ENCODE measurements around the gene ZNF507.

The ZNF507 gene

DNA sequence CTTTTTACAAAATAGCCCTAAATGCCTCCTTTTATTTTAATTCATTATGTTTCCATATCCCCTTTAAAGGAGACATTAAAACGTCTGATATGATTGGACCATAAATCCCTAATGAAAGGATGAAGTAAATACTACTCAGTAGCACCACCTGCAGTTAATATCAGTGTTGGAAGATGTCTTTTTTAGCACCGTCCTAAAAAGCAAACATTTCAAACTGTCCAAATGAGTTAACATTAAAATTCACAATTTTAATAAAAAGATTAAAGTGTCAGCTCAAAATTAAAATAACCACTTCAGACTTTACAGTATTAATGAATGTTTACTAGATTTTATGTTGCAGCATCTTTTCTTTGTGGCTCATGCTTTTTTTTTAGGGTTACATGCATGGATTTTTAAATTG lies 12.3 kb downstream of the ZNF507 start:
- DNase-seq (ENCODE audit: low read depth): no peak
- TF ChIP-seq, protein P1, sequence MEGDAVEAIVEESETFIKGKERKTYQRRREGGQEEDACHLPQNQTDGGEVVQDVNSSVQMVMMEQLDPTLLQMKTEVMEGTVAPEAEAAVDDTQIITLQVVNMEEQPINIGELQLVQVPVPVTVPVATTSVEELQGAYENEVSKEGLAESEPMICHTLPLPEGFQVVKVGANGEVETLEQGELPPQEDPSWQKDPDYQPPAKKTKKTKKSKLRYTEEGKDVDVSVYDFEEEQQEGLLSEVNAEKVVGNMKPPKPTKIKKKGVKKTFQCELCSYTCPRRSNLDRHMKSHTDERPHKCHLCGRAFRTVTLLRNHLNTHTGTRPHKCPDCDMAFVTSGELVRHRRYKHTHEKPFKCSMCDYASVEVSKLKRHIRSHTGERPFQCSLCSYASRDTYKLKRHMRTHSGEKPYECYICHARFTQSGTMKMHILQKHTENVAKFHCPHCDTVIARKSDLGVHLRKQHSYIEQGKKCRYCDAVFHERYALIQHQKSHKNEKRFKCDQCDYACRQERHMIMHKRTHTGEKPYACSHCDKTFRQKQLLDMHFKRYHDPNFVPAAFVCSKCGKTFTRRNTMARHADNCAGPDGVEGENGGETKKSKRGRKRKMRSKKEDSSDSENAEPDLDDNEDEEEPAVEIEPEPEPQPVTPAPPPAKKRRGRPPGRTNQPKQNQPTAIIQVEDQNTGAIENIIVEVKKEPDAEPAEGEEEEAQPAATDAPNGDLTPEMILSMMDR (IDR thresholded peaks at IDR 0.05; ENCODE audit: insufficient read depth, low read depth, low read length, missing control alignments): no peak

DNA sequence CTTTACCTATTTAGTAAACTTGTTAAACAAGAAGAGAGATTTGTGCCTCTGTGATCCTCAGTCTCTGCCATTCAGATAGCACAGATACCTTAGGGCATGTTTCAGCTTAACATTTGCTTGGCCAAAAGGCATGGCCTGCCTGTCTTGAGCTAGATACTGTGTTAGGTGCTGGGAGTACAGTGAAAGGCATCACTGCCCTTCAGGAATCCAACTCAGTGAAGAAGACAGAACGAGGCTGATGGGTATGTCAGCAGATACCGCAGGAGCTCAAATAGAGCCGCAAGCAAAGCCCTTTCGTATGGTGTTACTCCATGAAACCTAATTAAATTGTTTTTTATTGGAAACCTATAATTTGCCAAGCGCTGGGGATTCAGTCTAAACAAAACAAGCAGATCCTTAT lies 12.9 kb downstream of the ZNF507 start:
- TF ChIP-seq, protein P1 (IDR thresholded peaks at IDR 0.05; ENCODE audit: insufficient read depth, low read depth, low read length, missing control alignments): no peak
- no peak overlapping the region for H3K4me3 ChIP-seq (ENCODE audit: low read depth, low read length)
- DNase-seq (ENCODE audit: low read depth): no peak

More for the DNA sequence above, 12.3 kb downstream of the ZNF507 start:
- H3K4me3 ChIP-seq (ENCODE audit: low read depth, low read length): no peak overlapping the region

DNA sequence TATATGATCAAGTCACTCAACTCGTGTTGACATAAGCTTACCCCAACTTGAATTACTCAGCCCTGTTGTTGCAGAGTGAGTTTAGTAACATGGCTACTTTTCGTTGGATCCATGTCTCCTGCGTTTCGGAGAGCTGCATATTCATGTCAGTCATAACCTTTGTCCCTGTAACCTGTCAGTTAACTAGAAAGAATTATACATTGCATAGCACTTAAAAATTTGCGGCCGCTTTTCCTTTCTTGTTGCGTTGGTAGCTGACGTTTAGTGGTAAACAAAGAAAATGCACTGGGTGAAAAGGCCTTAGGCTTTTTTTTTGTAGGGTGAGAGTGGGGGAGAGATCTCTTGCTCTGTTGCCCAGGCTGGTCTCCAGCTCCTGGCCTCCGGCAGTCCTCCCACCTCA lies 14.2 kb downstream of the ZNF507 start:
- TF ChIP-seq, protein P1 (IDR thresholded peaks at IDR 0.05; ENCODE audit: insufficient read depth, low read depth, low read length, missing control alignments): no peak
- H3K4me3 ChIP-seq (ENCODE audit: low read depth, low read length): no peak overlapping the region
- no peak for DNase-seq (ENCODE audit: low read depth)

DNA sequence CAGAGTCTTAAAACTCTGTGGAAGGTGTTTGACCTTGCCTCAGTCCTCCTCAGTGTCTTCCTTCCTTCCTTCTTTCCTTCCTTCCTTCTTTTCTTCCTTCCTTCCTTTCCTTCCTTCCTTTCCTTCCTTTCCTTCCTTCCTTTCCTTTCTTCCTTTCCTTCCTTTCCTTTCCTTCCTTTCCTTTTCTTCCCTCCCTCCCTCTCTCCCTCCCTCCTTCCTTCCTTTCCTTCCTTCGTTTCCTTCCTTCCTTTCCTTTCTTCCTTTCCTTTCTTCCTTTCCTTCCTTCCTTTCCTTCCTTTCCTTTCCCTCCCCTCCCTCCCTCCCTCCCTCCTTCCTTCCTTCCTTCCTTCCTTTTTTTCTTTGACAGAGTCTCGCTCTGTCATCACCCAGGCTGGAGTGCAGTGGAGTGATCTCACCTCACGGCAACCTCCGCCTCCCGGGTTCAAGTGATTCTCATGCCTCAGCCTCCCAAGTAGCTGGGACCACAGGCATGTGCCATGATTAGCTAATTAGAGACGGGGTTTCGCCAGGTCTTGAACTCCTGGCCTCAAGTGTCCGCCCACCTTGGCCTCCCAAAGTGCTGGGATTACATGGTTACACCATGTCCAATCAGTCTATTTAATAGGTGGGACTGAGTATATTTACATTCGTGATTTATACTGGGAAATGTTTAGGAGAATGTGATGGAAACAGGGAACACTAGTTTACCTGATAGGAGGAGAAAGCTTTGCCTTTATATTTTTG lies 16.3 kb downstream of the ZNF507 start:
- TF ChIP-seq, protein P1 (IDR thresholded peaks at IDR 0.05; ENCODE audit: insufficient read depth, low read depth, low read length, missing control alignments): no peak
- no peak overlapping the region for H3K4me3 ChIP-seq (ENCODE audit: low read depth, low read length)
- no peak for DNase-seq (ENCODE audit: low read depth)

DNA sequence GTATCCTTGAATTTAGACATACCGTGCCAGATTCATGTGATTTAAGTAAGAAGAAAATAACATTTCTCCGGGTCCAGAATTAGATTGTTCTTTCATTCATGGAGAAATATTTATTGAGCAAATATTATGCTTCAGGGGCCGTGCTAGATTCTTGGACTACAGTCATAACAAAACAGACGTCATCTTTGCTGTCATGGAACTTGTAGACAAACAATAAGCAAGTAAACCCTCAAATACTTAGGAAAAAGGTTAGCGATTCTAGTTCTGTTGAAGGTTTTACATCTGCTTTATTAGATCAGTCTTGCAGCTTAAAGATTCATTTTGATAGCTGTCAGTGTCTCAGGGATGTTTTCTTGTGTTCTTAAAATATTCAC lies 16.9 kb downstream of the ZNF507 start:
- DNase-seq (ENCODE audit: low read depth): no peak
- H3K4me3 ChIP-seq (ENCODE audit: low read depth, low read length): no peak overlapping the region
- TF ChIP-seq, protein P1 (IDR thresholded peaks at IDR 0.05; ENCODE audit: insufficient read depth, low read depth, low read length, missing control alignments): no peak

DNA sequence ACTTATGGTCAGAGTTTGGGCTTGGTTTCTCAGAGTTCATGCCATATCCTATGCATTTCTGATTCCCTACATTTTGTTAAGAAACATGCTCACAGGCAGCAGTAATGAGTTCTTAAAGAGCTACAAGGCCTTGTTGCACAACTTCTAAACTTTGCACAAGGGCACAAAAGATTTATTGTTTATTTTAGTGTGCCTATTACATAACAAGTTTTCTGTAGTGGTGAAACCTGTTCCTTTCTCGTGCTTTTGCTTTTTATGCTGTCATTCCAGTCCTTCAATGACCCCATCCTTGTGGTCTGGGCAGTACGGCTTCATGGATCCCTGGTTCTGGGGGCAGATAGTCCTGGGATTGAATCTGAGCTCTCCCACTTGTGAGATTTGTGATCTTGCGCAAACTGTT lies 17.8 kb downstream of the ZNF507 start:
- TF ChIP-seq, protein P1 (IDR thresholded peaks at IDR 0.05; ENCODE audit: insufficient read depth, low read depth, low read length, missing control alignments): no peak
- no peak overlapping the region for H3K4me3 ChIP-seq (ENCODE audit: low read depth, low read length)
- DNase-seq (ENCODE audit: low read depth): no peak

DNA sequence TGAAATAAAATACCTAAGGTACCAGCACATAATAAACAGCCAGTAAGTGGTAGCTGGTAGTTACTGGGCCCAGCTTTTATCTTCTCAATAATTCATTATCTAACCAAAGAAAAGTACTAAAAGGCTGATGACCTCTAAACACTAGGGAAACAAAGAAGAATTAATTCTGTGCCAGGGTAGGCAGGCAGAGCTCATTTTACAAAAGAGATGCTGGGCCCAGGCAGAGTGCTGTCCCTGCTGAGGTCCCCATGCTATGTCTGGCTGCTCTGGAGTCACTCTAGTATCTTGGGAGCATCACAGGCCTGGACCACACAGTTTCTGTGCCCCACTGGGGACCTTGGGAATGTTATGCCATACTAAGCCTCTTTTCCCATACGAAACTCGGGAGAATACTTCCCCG lies 18.2 kb downstream of the ZNF507 start:
- TF ChIP-seq, protein P1 (IDR thresholded peaks at IDR 0.05; ENCODE audit: insufficient read depth, low read depth, low read length, missing control alignments): no peak
- no peak for DNase-seq (ENCODE audit: low read depth)
- no peak overlapping the region for H3K4me3 ChIP-seq (ENCODE audit: low read depth, low read length)

Measured in GM12865 (cell line).